ENCODE data around the gene SGSH.
A peak's percentile ranks its signal among the peaks of the same experiment; 100 is the strongest.

SGSH gene

DNA sequence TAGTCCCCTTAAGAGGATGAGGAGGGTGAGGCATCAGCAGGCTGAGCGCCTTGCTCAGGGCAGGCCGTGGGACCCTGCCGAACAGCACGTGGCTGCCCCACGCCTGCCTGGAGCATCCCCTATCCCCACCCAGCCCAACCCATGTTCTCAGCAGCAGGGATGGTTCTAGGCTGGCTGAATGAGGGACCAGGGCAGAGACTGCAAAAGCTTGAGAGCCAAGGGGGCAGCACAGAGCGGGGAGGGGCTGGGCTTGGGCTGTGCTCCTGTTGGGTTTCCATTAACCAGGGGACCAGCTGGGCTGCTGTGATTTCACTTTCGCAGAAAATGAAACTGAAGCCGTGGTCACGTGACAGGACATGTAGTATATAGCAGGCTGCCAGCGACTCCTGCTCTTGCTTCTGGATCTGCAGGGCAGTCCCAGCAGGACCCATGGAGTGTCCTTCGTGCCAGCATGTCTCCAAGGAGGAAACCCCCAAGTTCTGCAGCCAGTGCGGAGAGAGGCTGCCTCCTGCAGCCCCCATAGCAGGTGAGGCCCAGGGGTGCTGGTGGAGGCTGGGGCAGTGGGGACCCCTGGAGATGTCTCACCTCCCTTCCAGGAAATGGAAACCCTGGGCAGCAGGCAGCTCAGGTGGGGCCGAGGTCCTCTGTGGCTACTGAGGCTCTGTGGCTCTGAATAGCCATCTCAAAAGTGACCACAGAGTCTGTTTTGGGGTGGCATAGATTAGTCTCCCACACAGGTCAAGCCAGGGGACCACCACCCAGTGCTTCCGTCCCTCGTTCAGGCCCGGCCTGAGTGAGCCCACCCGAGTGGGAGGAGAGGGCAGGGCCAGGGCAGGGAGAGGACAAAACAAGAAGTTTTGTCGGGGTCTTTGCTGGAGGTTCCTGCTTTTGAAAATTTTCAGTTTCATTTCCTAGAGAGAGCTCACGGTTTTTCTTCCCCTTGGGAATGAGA is 43.4 kb upstream of the SGSH start:
- in situ Hi-C loops (cut with HindIII; ENCODE audit: low sequenced_read_pairs) = no loop called here
- peak; percentile 82 for DNase-seq (ENCODE audit: low read depth, low spot score)
- TF ChIP-seq, protein P1, sequence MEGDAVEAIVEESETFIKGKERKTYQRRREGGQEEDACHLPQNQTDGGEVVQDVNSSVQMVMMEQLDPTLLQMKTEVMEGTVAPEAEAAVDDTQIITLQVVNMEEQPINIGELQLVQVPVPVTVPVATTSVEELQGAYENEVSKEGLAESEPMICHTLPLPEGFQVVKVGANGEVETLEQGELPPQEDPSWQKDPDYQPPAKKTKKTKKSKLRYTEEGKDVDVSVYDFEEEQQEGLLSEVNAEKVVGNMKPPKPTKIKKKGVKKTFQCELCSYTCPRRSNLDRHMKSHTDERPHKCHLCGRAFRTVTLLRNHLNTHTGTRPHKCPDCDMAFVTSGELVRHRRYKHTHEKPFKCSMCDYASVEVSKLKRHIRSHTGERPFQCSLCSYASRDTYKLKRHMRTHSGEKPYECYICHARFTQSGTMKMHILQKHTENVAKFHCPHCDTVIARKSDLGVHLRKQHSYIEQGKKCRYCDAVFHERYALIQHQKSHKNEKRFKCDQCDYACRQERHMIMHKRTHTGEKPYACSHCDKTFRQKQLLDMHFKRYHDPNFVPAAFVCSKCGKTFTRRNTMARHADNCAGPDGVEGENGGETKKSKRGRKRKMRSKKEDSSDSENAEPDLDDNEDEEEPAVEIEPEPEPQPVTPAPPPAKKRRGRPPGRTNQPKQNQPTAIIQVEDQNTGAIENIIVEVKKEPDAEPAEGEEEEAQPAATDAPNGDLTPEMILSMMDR (IDR thresholded peaks at IDR 0.05; ENCODE audit: low read depth, low read length) = peak; percentile 3
- peak overlapping the region; percentile 17 for H3K4me3 ChIP-seq (ENCODE audit: low read depth, low read length)

DNA sequence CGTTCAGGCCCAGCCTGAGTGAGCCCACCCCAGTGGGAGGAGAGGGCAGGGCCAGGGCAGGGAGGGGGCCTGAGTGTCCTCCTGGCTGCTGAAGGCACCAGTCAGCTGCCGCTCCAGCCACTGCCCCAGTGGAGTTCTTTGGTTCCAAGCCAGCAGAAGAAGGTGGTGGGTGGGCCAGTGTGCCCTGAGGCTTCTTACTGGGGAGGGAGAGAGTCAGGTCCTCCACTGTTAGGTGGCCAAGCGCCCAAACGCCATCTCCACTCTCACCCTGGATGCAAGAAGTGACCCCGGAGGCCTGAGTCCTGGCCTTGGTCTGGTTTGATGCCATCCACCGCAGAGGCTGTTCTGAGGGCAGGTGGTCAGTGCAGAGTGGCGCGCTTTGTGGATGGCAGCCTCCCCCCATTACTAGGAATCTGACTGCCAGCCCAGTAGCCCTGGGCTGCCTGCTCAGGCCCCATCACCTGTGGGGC is 42.7 kb upstream of the SGSH start:
- TF ChIP-seq, protein P1 (IDR thresholded peaks at IDR 0.05; ENCODE audit: low read depth, low read length) = no peak
- in situ Hi-C loops (cut with HindIII; ENCODE audit: low sequenced_read_pairs) = no loop called here
- no peak overlapping the region for H3K4me3 ChIP-seq (ENCODE audit: low read depth, low read length)
- no peak for DNase-seq (ENCODE audit: low read depth, low spot score)

DNA sequence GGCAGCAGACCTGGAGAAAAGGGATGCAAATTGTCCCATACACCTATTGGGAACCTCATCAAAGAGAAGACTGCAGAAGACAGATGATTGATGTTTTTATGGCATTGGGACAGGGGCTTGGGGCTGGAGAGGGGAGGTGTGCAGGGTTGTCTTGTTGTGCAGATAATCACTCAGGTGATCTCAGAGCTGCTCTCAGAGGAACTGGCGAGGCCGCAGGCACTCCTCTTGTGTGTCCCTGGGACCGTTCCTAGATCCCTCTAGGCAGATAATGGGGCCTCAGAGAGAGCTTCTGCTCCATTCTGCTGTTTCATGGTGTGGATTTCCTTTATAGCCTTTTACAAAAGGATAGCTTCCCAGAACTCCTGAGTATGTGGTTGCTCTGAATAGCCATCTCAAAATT is 42.2 kb upstream of the SGSH start:
- no peak overlapping the region for H3K4me3 ChIP-seq (ENCODE audit: low read depth, low read length)
- in situ Hi-C loops (cut with HindIII; ENCODE audit: low sequenced_read_pairs) = no loop called here
- TF ChIP-seq, protein P1 (IDR thresholded peaks at IDR 0.05; ENCODE audit: low read depth, low read length) = no peak

DNA sequence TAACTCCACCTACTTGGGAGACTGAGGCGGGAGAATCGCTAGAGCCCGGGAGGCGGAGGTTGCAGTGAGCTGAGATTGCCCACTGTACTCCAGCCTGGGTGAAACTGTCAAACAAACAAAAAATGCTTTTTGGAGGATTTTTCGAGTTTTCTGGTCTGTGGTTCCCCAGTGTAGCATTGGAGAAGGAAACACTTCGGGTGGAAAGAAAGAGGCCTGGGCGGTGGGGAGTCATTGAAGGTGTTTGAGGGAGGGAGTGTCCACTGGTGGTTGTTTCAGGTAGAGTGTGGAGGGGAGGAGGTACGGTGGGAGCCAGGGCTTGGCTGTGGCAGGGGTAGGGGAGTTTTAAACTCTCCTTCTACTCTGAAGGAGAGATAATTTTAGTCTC is 41.8 kb upstream of the SGSH start:
- H3K4me3 ChIP-seq (ENCODE audit: low read depth, low read length) = peak overlapping the region; percentile 77
- TF ChIP-seq, protein P1 (IDR thresholded peaks at IDR 0.05; ENCODE audit: low read depth, low read length) = no peak
- in situ Hi-C loops (cut with HindIII; ENCODE audit: low sequenced_read_pairs) = no loop called here
- no peak for DNase-seq (ENCODE audit: low read depth, low spot score)

More for the DNA sequence above, 42.2 kb upstream of the SGSH start:
- DNase-seq (ENCODE audit: low read depth, low spot score) = no peak

DNA sequence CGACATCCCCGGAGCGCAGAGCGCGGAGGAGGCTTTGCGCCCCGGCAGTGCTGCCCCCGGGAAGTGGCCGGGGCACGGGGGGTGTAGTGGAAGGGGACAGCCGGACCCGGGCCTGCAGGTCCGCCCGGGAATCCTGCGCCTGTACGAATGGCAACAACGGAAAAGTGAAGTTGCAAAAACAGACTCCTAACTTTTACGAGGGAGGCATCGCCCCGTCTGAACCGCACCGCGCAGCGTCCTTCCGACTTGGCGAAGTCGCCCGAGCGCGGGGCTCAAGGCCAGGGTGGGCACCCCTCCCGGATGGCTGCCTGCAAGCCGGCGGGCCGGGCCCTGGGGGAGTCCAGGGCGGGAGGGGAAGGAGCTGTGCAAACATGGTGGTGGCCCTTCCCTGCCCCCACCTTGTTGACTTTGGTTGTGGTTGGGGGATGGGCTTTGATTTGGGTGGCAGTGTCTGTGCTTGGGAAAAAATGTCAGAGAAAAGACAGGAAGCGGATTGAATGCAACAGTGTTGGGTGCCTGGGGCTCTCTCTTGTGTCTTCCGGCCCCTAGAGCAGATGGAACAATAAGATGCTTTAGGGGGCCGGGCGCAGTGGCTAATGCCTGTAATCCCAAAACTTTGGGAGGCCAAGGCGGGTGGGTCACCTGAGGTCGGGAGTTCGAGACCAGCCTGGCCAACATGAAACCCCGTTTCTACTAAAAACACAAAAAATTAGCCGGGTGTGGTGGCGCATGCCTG is 41.2 kb upstream of the SGSH start:
- H3K4me3 ChIP-seq (ENCODE audit: low read depth, low read length) = peak overlapping the region; percentile 77
- TF ChIP-seq, protein P1 (IDR thresholded peaks at IDR 0.05; ENCODE audit: low read depth, low read length) = no peak
- peak; percentile 51 for DNase-seq (ENCODE audit: low read depth, low spot score)
- in situ Hi-C loops (cut with HindIII; ENCODE audit: low sequenced_read_pairs) = no loop called here

DNA sequence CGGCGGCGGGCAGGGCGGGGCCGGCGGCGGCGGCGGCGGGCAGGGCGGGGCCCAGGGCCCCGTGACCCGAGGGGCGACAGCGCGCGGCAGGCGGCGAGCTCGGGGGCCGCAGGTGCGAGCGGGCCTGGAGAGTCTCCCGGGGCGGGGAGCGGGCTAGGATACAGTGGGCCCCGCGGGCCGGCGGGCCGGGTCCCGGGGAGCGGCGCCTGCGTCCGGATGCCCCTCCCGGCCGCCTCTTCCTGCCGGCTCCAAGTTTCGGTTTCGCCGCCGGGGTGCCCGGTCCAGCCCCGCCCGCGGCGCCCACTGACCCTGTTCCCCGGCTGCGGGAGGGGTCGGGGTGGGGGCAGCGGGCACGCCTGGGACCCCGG is 40.6 kb upstream of the SGSH start, which contains the start of gene RNF213:
Gene RNF213 (plus strand): TSS at position 62 of the 368 bp plus-strand sequence. CDS start 2,830 bp downstream, outside the sequence.
- DNase-seq (ENCODE audit: low read depth, low spot score) = peak; percentile 27
- peak within 1 kb of the TSS; percentile 77 for H3K4me3 ChIP-seq (ENCODE audit: low read depth, low read length)
- TF ChIP-seq, protein P1 (IDR thresholded peaks at IDR 0.05; ENCODE audit: low read depth, low read length) = no peak
- in situ Hi-C loops (cut with HindIII; ENCODE audit: low sequenced_read_pairs) = no loop called here

Measured in astrocyte of the spinal cord (primary cell).